ENCODE measurements around the gene CLEC18C. TPM values are rescaled to one million over a fixed set of nuclear protein-coding genes. Genes with fewer than 3 reads are reported as not detected.

The CLEC18C gene
- 0.23 and 0.59 TPM in 2 replicates for total RNA-seq

GRCh38 chr16:70173212-70173837 is at the start of gene CLEC18C:
Gene CLEC18C (plus strand): TSS chr16:70173787. CDS start chr16:70174279, 492 bp downstream.

Other genes with a start within 250 kb of the CLEC18C start
- gene CLEC18A, start 222.5 kb upstream of the CLEC18C start, total RNA-seq, result 0.32 and 1.5 TPM in 2 replicates
- 14.0 and 15.9 TPM in 2 replicates for gene PDPR, start 59.5 kb upstream of the CLEC18C start, total RNA-seq
- 29.5 and 35.9 TPM in 2 replicates for gene EXOSC6, start 78.2 kb downstream of the CLEC18C start, total RNA-seq
- 229 and 234 TPM in 2 replicates for gene AARS1, start 115.7 kb downstream of the CLEC18C start, total RNA-seq
- 20.8 and 20.9 TPM in 2 replicates for gene DDX19B, start 125.4 kb downstream of the CLEC18C start, total RNA-seq
- 46.6 and 57.3 TPM in 2 replicates for gene DDX19A, start 173.1 kb downstream of the CLEC18C start, total RNA-seq